ENCODE results near the gene CNTNAP2. TPM values are rescaled to one million over a fixed set of nuclear protein-coding genes. Genes with fewer than 3 reads are reported as not detected.

The CNTNAP2 gene
- total and polyA plus RNA-seq, 2 donors from 2014 or later, result 0.06 to 0.13 TPM

DNA sequence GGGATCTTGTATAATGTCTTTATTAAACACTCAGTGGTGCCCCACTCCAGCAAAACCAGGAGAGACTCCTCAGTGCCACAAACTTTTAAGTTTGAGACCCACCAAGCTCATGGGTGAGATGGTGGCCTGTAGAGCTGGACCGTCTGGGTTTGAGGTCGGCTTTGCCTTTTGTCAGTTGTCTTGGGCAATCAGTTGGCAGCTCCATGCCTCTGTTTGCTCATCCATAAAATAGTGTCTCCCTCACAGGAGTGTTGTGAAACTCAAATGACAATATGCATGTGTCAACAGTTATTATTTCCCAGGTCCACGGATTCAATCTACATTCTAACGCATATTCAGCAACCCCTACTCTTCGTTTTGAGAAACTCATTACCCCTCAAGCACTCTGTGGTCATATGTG is 2106.1 kb downstream of the CNTNAP2 start:
- Histone ChIP-seq H3K4me1 (ENCODE audit: control insufficient read depth in 2 of 3, insufficient read depth in 2 of 3, low read depth in 1 of 3, low read length in 3 of 3) (no peaks in the 10 kb centered on the region), H3K36me3 (ENCODE audit: control insufficient read depth in 2 of 3, insufficient read depth in 3 of 3, low read length in 3 of 3) (no peaks in the 10 kb centered on the region), H3K9ac (ENCODE audit: low read length in 3 of 3) (no peak overlapping the region), H3K27ac (ENCODE audit: low read depth in 2 of 2, low read length in 2 of 2) (no peak overlapping the region), H3K4me3 (ENCODE audit: low read length in 3 of 3) (no peak overlapping the region), H3K27me3 (ENCODE audit: control insufficient read depth, insufficient read depth, low read length) (no peaks in the 10 kb centered on the region), H3K9me3 (ENCODE audit: control insufficient read depth in 2 of 3, insufficient read depth in 1 of 3, low read length in 3 of 3) (no peaks in the 10 kb centered on the region)
- FAIRE-seq, result no peak
- intact Hi-C loops (cut with DNase I), result no loop called here
- DNase-seq, result no peak
- TF ChIP-seq, protein P1, sequence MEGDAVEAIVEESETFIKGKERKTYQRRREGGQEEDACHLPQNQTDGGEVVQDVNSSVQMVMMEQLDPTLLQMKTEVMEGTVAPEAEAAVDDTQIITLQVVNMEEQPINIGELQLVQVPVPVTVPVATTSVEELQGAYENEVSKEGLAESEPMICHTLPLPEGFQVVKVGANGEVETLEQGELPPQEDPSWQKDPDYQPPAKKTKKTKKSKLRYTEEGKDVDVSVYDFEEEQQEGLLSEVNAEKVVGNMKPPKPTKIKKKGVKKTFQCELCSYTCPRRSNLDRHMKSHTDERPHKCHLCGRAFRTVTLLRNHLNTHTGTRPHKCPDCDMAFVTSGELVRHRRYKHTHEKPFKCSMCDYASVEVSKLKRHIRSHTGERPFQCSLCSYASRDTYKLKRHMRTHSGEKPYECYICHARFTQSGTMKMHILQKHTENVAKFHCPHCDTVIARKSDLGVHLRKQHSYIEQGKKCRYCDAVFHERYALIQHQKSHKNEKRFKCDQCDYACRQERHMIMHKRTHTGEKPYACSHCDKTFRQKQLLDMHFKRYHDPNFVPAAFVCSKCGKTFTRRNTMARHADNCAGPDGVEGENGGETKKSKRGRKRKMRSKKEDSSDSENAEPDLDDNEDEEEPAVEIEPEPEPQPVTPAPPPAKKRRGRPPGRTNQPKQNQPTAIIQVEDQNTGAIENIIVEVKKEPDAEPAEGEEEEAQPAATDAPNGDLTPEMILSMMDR (IDR thresholded peaks at IDR 0.05; ENCODE audit: borderline replicate concordance, extremely low read depth, insufficient read depth), result no peak

DNA sequence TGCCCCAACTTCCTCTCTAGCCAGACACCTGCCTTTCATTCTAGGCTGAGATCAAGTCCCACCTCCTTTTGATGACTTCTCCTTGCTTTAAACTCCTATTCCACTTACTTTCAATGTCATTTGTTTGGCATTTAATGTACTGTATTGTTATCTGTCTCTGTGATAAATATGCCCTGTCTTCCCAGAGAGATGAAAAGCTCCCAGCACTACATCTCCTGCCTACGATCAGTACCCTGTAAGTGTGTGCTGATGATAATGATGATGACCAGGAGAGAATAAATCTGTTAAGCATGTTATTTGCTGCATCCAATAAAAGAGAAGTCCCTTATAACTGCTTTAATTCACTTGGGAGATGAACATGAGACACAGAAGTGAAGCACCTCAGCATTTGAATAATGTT is 2106.6 kb downstream of the CNTNAP2 start:
- Histone ChIP-seq H3K9me3 (ENCODE audit: control insufficient read depth in 2 of 3, insufficient read depth in 1 of 3, low read length in 3 of 3) (no peaks in the 10 kb centered on the region), H3K27ac (ENCODE audit: low read depth in 2 of 2, low read length in 2 of 2) (no peak overlapping the region), H3K4me1 (ENCODE audit: control insufficient read depth in 2 of 3, insufficient read depth in 2 of 3, low read depth in 1 of 3, low read length in 3 of 3) (no peaks in the 10 kb centered on the region), H3K36me3 (ENCODE audit: control insufficient read depth in 2 of 3, insufficient read depth in 3 of 3, low read length in 3 of 3) (no peaks in the 10 kb centered on the region), H3K4me3 (ENCODE audit: low read length in 3 of 3) (no peak overlapping the region), H3K27me3 (ENCODE audit: control insufficient read depth, insufficient read depth, low read length) (no peaks in the 10 kb centered on the region), H3K9ac (ENCODE audit: low read length in 3 of 3) (no peak overlapping the region)
- no peak for FAIRE-seq
- TF ChIP-seq, protein P1 (IDR thresholded peaks at IDR 0.05; ENCODE audit: borderline replicate concordance, extremely low read depth, insufficient read depth), result no peak
- DNase-seq, result no peak
- intact Hi-C loops (cut with DNase I), result no loop called here

DNA sequence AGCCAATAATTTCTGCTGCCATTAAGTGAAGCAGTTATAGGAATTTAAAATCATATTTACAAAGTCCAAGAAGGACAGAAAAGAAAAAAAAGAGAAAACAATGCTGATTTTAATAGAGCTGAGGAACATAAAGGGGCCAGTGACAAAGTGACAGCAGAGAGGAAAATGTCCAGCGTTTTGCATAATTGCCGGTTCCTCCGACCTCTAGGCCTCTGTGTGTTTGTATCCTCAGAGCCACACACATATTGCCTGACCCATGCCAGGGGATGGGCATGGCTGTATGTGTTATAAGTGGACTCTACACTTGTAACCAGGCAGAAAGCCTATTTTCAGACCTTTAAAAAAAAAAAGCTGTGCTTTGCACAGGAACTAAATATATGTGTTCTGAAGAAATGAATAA is 2107.1 kb downstream of the CNTNAP2 start:
- no peak overlapping the region for H3K27ac ChIP-seq (ENCODE audit: low read depth in 2 of 2, low read length in 2 of 2)
- intact Hi-C loops (cut with DNase I), result no loop called here
- H3K4me3 ChIP-seq (ENCODE audit: low read length in 3 of 3), result no peak overlapping the region
- H3K9ac ChIP-seq (ENCODE audit: low read length in 3 of 3), result no peak overlapping the region
- DNase-seq (no peak), FAIRE-seq (no peak)
- H3K27me3 ChIP-seq (ENCODE audit: control insufficient read depth, insufficient read depth, low read length), result no peaks in the 10 kb centered on the region
- TF ChIP-seq, protein P1 (IDR thresholded peaks at IDR 0.05; ENCODE audit: borderline replicate concordance, extremely low read depth, insufficient read depth), result no peak
- no peaks in the 10 kb centered on the region for H3K36me3 ChIP-seq (ENCODE audit: control insufficient read depth in 2 of 3, insufficient read depth in 3 of 3, low read length in 3 of 3)
- no peaks in the 10 kb centered on the region for H3K4me1 ChIP-seq (ENCODE audit: control insufficient read depth in 2 of 3, insufficient read depth in 2 of 3, low read depth in 1 of 3, low read length in 3 of 3)
- no peaks in the 10 kb centered on the region for H3K9me3 ChIP-seq (ENCODE audit: control insufficient read depth in 2 of 3, insufficient read depth in 1 of 3, low read length in 3 of 3)

- TF ChIP-seq, protein P1 (IDR thresholded peaks at IDR 0.05; ENCODE audit: borderline replicate concordance, extremely low read depth, insufficient read depth), result no peak
- intact Hi-C loops (cut with DNase I), result no loop called here
- Histone ChIP-seq H3K9me3 (ENCODE audit: control insufficient read depth in 2 of 3, insufficient read depth in 1 of 3, low read length in 3 of 3) (no peaks in the 10 kb centered on the region), H3K36me3 (ENCODE audit: control insufficient read depth in 2 of 3, insufficient read depth in 3 of 3, low read length in 3 of 3) (no peaks in the 10 kb centered on the region), H3K4me3 (ENCODE audit: low read length in 3 of 3) (no peak overlapping the region), H3K4me1 (ENCODE audit: control insufficient read depth in 2 of 3, insufficient read depth in 2 of 3, low read depth in 1 of 3, low read length in 3 of 3) (no peaks in the 10 kb centered on the region), H3K27me3 (ENCODE audit: control insufficient read depth, insufficient read depth, low read length) (no peaks in the 10 kb centered on the region), H3K27ac (ENCODE audit: low read depth in 2 of 2, low read length in 2 of 2) (no peak overlapping the region), H3K9ac (ENCODE audit: low read length in 3 of 3) (no peak overlapping the region)
- DNase-seq (no peak), FAIRE-seq (no peak)
Observed at GRCh38 chr7:148230296-148230695, 2113.7 kb downstream of the CNTNAP2 start.
